ENCODE measurements around the gene NEU3. TPM values are rescaled to one million over a fixed set of nuclear protein-coding genes. Genes with fewer than 3 reads are reported as not detected.
"Not testable (repeated sequence)": the region's sequence is repeated elsewhere in the genome, so short reads cannot be mapped to it uniquely, and the experiment has no call there.

Gene NEU3
- total and polyA plus RNA-seq, 3 donors from 2014 or later, result 25.8 to 41.5 (median 29.3) TPM

DNA sequence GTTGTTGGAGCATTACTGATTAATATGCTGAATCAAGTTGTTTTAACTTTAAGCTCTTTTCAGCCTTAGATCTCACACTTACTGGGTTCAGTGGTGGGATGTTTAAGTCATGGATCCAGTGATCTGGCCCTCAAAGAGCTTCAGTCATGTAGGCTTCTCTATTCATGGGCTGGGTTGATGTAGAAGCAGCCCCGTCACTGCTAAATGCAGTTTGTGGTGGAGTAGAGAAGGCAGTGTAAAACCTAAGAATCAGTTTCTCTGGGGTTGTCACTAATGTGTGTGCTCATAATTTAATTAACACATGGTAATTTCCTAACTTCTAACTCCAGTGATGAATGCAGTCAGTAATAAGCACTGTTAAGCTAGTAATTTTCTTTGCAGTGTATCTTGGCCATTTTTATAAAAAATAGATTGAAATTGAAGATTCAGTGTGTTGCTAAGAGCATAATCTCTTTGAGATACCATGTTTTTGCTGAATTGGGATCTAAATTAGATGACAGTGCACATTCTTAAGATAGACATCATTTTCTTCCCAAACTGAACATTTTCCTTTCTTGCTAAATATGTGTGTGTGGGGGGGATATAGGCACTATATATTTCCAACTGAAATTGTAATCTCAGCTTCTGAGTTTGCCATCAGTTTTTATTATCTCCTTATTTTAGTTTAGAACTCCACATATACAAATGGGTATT is 30.6 kb upstream of the NEU3 start:
- Histone ChIP-seq H3K36me3 (ENCODE audit: low read depth, missing control alignments) (no peaks in the 10 kb centered on the region), H3K4me3 (no peak overlapping the region), H3K27ac (no peak overlapping the region), H3K27me3 (no peaks in the 10 kb centered on the region), H3K9me3 (no peaks in the 10 kb centered on the region), H3K4me1 (no peaks in the 10 kb centered on the region)
- DNase-seq, result no peak
- TF ChIP-seq, protein P1, sequence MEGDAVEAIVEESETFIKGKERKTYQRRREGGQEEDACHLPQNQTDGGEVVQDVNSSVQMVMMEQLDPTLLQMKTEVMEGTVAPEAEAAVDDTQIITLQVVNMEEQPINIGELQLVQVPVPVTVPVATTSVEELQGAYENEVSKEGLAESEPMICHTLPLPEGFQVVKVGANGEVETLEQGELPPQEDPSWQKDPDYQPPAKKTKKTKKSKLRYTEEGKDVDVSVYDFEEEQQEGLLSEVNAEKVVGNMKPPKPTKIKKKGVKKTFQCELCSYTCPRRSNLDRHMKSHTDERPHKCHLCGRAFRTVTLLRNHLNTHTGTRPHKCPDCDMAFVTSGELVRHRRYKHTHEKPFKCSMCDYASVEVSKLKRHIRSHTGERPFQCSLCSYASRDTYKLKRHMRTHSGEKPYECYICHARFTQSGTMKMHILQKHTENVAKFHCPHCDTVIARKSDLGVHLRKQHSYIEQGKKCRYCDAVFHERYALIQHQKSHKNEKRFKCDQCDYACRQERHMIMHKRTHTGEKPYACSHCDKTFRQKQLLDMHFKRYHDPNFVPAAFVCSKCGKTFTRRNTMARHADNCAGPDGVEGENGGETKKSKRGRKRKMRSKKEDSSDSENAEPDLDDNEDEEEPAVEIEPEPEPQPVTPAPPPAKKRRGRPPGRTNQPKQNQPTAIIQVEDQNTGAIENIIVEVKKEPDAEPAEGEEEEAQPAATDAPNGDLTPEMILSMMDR (IDR thresholded peaks at IDR 0.05), result no peak
- no peak for TF ChIP-seq POLR2A (IDR thresholded peaks at IDR 0.05)
- 87 to 95% methylated on average over 1 of the region's 1 CpG for WGBS, 2 donors
- intact Hi-C loops (cut with DNase I; ENCODE audit: low total_unique reads), result no loop called here

DNA sequence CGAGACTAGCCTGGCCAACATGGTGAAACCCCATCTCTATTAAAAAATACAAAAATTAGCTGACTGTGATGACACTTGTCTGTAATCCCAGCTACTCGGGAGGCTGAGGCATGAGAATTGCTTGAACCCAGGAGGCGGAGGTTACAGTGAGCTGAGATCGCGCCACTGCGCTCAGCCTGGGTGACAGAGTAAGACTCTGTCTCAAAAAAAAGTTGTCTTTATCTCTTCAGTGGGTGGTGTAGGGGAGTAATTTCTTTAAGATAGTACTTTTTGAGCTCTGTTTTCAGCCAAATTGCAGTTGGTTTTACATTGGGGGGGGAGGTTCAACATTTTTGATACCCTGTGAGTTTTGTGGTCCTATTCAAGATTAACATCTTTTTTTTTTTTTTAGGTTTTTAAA is 28.6 kb upstream of the NEU3 start:
- WGBS, 2 donors, result 72 to 85% methylated on average over 6 of the region's 6 CpGs
- H3K36me3 ChIP-seq (ENCODE audit: low read depth, missing control alignments); H3K27ac ChIP-seq; intact Hi-C loops (cut with DNase I; ENCODE audit: low total_unique reads); DNase-seq; H3K4me3 ChIP-seq; H3K27me3 ChIP-seq; H3K9me3 ChIP-seq; H3K4me1 ChIP-seq: not testable (repeated sequence)

DNA sequence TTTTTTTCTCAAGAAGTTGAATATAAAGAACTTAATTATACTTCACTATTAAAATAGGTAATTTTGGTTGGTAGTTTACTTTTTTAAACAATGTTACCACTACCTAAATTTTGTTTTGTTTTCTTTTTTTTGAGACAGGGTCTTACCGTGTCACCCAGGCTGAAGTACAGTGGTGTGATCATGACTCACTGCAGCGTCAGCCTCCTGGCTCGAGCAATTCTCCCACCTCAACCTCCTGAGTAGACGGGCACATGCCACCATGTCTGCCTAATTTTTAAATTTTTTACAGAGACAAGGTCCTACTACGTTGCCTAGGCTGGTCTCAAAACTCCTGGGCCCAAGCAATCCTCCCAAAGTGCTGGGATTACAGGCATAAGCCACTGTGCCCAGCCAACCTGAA is 22.1 kb upstream of the NEU3 start:
- no peak for DNase-seq
- Histone ChIP-seq H3K27me3 (no peaks in the 10 kb centered on the region), H3K4me3 (no peak overlapping the region), H3K4me1 (no peaks in the 10 kb centered on the region), H3K36me3 (ENCODE audit: low read depth, missing control alignments) (no peaks in the 10 kb centered on the region), H3K27ac (no peak overlapping the region), H3K9me3 (no peaks in the 10 kb centered on the region)
- TF ChIP-seq, protein P1 (IDR thresholded peaks at IDR 0.05), result no peak
- no peak for TF ChIP-seq POLR2A (IDR thresholded peaks at IDR 0.05)
- intact Hi-C loops (cut with DNase I; ENCODE audit: low total_unique reads), result no loop called here
- 89 to 93% methylated on average over 5 of the region's 5 CpGs for WGBS, 2 donors

DNA sequence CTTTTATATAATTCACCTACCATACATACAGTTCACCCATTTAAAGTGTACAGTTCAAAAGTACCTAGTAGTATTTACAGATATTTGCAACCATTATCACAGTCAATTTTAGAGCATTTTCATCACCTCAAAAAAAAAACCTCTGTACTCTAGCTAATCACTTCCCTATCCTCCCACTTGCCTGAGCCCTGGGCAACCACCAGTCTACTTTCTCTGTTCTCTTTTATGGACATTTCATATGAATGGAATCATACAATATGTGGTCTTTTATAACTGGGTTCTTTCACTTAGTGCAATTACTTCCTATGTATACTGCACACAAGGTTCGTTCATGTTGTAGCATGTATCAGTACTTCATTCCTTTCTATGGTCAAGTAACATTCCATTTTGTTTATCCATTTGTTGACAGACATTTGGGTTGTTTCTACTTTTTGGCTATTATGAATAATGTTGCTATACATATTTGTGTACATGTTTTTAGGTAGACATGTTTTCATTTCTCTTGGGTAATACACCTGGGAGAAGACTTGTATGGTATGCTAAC is 17.8 kb upstream of the NEU3 start:
- 81 to 88% methylated on average over 1 of the region's 1 CpG for whole genome bisulfite sequencing, 2 donors
- Histone ChIP-seq H3K9me3 (no peaks in the 10 kb centered on the region), H3K27me3 (no peaks in the 10 kb centered on the region), H3K27ac (no peak overlapping the region), H3K36me3 (ENCODE audit: low read depth, missing control alignments) (no peaks in the 10 kb centered on the region), H3K4me1 (no peaks in the 10 kb centered on the region), H3K4me3 (no peak overlapping the region)
- TF ChIP-seq POLR2A (IDR thresholded peaks at IDR 0.05), result no peak
- TF ChIP-seq, protein P1 (IDR thresholded peaks at IDR 0.05), result no peak
- intact Hi-C loops (cut with DNase I; ENCODE audit: low total_unique reads), result no loop called here
- DNase-seq, result no peak

DNA sequence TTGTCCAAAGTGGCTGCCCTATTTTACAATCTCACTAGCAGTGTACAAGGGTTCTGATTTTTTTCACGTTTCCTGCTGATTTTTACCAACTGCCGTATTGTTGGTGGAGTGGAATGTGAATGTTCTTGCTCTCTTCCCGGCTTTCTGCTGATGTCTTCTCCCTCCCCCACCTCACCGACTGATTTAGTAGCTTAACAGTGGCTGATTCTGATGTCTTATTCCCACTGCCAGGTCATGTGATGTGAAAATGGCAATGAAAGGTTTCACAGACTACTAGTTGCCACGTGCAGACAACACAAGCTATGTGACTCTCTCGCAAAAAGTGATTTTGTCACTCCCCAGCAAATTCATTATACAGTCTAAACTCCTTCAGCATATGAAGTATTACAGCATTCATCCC is 17.3 kb upstream of the NEU3 start:
- intact Hi-C loops (cut with DNase I; ENCODE audit: low total_unique reads), result no loop called here
- no peak overlapping the region for H3K4me3 ChIP-seq
- no peak for DNase-seq
- no peaks in the 10 kb centered on the region for H3K36me3 ChIP-seq (ENCODE audit: low read depth, missing control alignments)
- no peak overlapping the region for H3K27ac ChIP-seq
- no peaks in the 10 kb centered on the region for H3K4me1 ChIP-seq
- TF ChIP-seq POLR2A (IDR thresholded peaks at IDR 0.05), result no peak
- TF ChIP-seq, protein P1 (IDR thresholded peaks at IDR 0.05), result no peak
- no peaks in the 10 kb centered on the region for H3K9me3 ChIP-seq
- H3K27me3 ChIP-seq, result no peaks in the 10 kb centered on the region
- WGBS, 2 donors, result 63 to 72% methylated on average over 6 of the region's 6 CpGs

Data from testis (tissue), 3 donors.